ENCODE results near the gene CFAP97. TPM values are rescaled to one million over a fixed set of nuclear protein-coding genes. Genes with fewer than 3 reads are reported as not detected.

Gene CFAP97
- total and polyA plus RNA-seq, 9 of the 15 experiments (the other 6 are each of a cell fraction or from before 2014, with no cell fraction given) = 17.3 to 57.8 (median 44.4) TPM

DNA sequence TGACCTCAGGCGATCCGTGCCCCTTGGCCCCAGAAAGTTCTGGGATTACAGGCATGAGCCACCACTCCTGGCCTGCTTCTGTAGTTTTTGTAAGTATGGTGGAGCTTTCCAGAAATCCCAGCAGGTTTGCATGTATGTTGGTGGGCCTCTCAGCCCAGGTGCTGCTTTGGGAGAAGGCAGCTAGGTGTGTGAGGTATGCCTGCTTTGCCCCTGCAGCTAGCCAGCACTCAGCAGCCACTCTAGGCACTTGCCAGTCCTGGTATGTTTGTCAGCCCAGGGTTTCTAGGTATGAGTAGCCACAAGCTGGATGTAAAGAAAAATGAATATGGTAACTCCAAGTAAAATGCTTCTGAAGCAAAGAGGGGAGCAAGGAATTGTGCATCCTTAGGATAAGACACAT lies 14.5 kb upstream of the CFAP97 start:
- in situ Hi-C loops (cut with MboI) (no loop called here), intact Hi-C loops (cut with micrococcal nuclease) (no loop called here)
- Histone ChIP-seq H3K9ac (ENCODE audit: insufficient read depth in 1 of 2, low read depth in 2 of 2, low read length in 2 of 2) (no peak overlapping the region), H3K27ac (ENCODE audit: extremely low read depth, low read depth, low read length) (no peak overlapping the region), H3K4me2 (ENCODE audit: insufficient read depth, low read length) (no peak overlapping the region), H3K9me1 (ENCODE audit: control insufficient read depth, insufficient read depth, low read length) (no peaks in the 10 kb centered on the region), H3K4me3 (no peak overlapping the region), H4K20me1 (replicated peaks; ENCODE audit: control insufficient read depth, insufficient read depth, low read length) (peaks cover 2% of the 10 kb centered on the region; the same call in 1 of the 2 replicates), H3K36me3 (ENCODE audit: control insufficient read depth, insufficient read depth, low read length) (no peaks in the 10 kb centered on the region; the same call in 2 of the 3 replicates), H2AFZ (ENCODE audit: low read depth, low read length) (no peak overlapping the region), H3K9me3 (replicated peaks; ENCODE audit: control insufficient read depth, insufficient read depth, low read depth, low read length) (no peaks in the 10 kb centered on the region), H3K27me3 (ENCODE audit: control insufficient read depth in 2 of 2, insufficient read depth in 2 of 2, low read length in 2 of 2) (no peaks in the 10 kb centered on the region), H3K79me2 (ENCODE audit: control insufficient read depth, insufficient read depth, low read length) (peaks cover 16% of the 10 kb centered on the region; the same call in 2 of the 3 replicates), H3K4me1 (replicated peaks in 1 of 2; ENCODE audit: control insufficient read depth in 2 of 2, insufficient read depth in 2 of 2, low read length in 2 of 2) (peaks cover 6 to 16% of the 10 kb centered on the region in 2 experiments; a peak in 4 of 5 replicates)
- no TSS peak for BruUV-seq (replicated peaks)
- DNase-seq (ENCODE audit: extremely low read depth in 1 of 4, low spot score in 3 of 4) (no peak), FAIRE-seq (no peak), ATAC-seq (no peak)
- no peak for TF ChIP-seq NFATC3 (IDR thresholded peaks at IDR 0.05)
- no peak for TF ChIP-seq STAT6 (CRISPR knock-in tag; IDR thresholded peaks at IDR 0.05)
- no peak for TF ChIP-seq ZNF347 (CRISPR knock-in tag; IDR thresholded peaks at IDR 0.05; ENCODE audit: low read depth)
- TF ChIP-seq MTA2 (IDR thresholded peaks at IDR 0.05; ENCODE audit: low read depth) = no peak
- no peak for TF ChIP-seq HNRNPUL1 (IDR thresholded peaks at IDR 0.05; ENCODE audit: low read length)
- no peak for TF ChIP-seq ARID3B (CRISPR knock-in tag; IDR thresholded peaks at IDR 0.05; ENCODE audit: borderline replicate concordance)
- CTCF ChIA-PET (ENCODE audit: low intra/inter-chr PET ratio) = no interaction called here
- WGBS (ENCODE audit: insufficient coverage, low coverage, missing lambda C conversion rate) = 100% methylated on average over 2 of the region's 2 CpGs
- POLR2A ChIA-PET = interaction anchor here (0.8 kb wide), 1 partner anchor 11 kb away, joined by 3 read pairs; no protein-coding TSS in a partner anchor
